K562 (cell line): ENCODE data around the gene NMUR1. TPM values are rescaled to one million over a fixed set of nuclear protein-coding genes. Genes with fewer than 3 reads are reported as not detected.

Source experiments
- ATAC-seq: fragments of 200-7000 bp; cut with Tn5 transposase; 3 replicates; pipeline ENCODE4 v1.9.1; 2020; ENCODE audit warnings: moderate library complexity
- BruUV-seq: library from RNA; stranded (reverse); fragments of 400-500 nt; replicated peaks from 2 replicates; lab custom pipeline; 2021; lab: Mats Ljungman, UMichigan
- CTCF ChIA-PET: fragments of 300-600 bp; formaldehyde crosslinking; extraction: SDS; loops from one replicate; lab custom pipeline; 2021; ENCODE audit warnings: low intra/inter-chr PET ratio; lab: Yijun Ruan, JAX
- POLR2A ChIA-PET: fragments of 300-600, 350-650 bp; sonication (Branson Sonifier 250); formaldehyde crosslinking; extraction: SDS; loops from one replicate; lab custom pipeline; 2021; ENCODE audit warnings: antibody characterized with exemption, inconsistent platforms; lab: Yijun Ruan, JAX
- DNase-seq, 4 experiments: peaks; one replicate each; pipeline versions ENCODE4 v3.0.0 to v3.0.0-alpha.2; 2011 to 2018; ENCODE audit warnings: low spot score in 3 of 4, mixed read lengths in 3 of 4; ENCODE audit errors: extremely low read depth in 1 of 4
- FAIRE-seq: peaks from 2 replicates; lab custom pipeline; 2011; peaks lifted over from hg19 to GRCh38; lab: Jason Lieb, UNC
- H2AFZ ChIP-seq: 2 replicates; pipeline ENCODE4 v1.6.0; 2011; ENCODE audit warnings: low read depth, low read length, control low read depth, inconsistent platforms
- H3K27ac ChIP-seq: fragments of 200-600 bp; 3 replicates; pipeline ENCODE4 v1.8.0; 2011; ENCODE audit warnings: low read depth, mild to moderate bottlenecking, control low read depth, inconsistent platforms, low read length, moderate library complexity, mixed read lengths; ENCODE audit errors: extremely low read depth
- H3K27me3 ChIP-seq, 2 experiments: fragments of 300-600 bp in 1 of 2; 2 replicates in 1 of 2; 3 replicates in 1 of 2; pipeline versions ENCODE4 v1.6.0 to v1.8.0; 2011; ENCODE audit warnings: inconsistent platforms in 2 of 2, low read length in 2 of 2, mild to moderate bottlenecking in 1 of 2, mixed read lengths in 1 of 2, moderate library complexity in 1 of 2; ENCODE audit not compliant: control insufficient read depth in 2 of 2, insufficient read depth in 2 of 2
- H3K36me3 ChIP-seq: fragments of 300-600 bp; 3 replicates; pipeline ENCODE4 v1.8.0; 2011; ENCODE audit warnings: mild to moderate bottlenecking, low read length, inconsistent platforms; ENCODE audit not compliant: control insufficient read depth, insufficient read depth
- H3K4me1 ChIP-seq, 2 experiments: fragments of 200-600 bp in 1 of 2; replicated peaks in 1 of 2; 2 replicates in 1 of 2; 3 replicates in 1 of 2; pipeline versions ENCODE4 v1.5.1 to v1.8.0; 2011; ENCODE audit warnings: inconsistent platforms in 2 of 2, low read length in 2 of 2, mild to moderate bottlenecking in 1 of 2, mixed read lengths in 1 of 2, moderate library complexity in 1 of 2; ENCODE audit not compliant: control insufficient read depth in 2 of 2, insufficient read depth in 2 of 2
- H3K4me2 ChIP-seq: 2 replicates; pipeline ENCODE4 v1.6.1; 2011; ENCODE audit warnings: low read length, control low read depth, inconsistent platforms, mixed read lengths; ENCODE audit not compliant: insufficient read depth
- H3K4me3 ChIP-seq: fragments of 200-600 bp; sonication (generic), shearing (Covaris generic); 2 replicates; pipeline ENCODE4 v1.5.1; 2016; ENCODE audit warnings: control low read depth, inconsistent platforms
- H3K79me2 ChIP-seq: fragments of 200-600 bp; 3 replicates; pipeline ENCODE4 v1.8.0; 2011; ENCODE audit warnings: low read length, inconsistent platforms; ENCODE audit not compliant: control insufficient read depth, insufficient read depth
- H3K9ac ChIP-seq, 2 experiments: 2 replicates each; pipeline versions ENCODE4 v1.6.0 to v1.6.1; 2011; ENCODE audit warnings: low read depth in 2 of 2, low read length in 2 of 2, control low read depth in 1 of 2, inconsistent platforms in 1 of 2, mild to moderate bottlenecking in 1 of 2, mixed read lengths in 1 of 2; ENCODE audit not compliant: insufficient read depth in 1 of 2
- H3K9me1 ChIP-seq: one replicate; pipeline ENCODE4 v1.6.0; 2011; ENCODE audit warnings: inconsistent platforms, mild to moderate bottlenecking, low read length, moderate library complexity; ENCODE audit not compliant: control insufficient read depth, insufficient read depth
- H3K9me3 ChIP-seq: replicated peaks from 2 replicates; pipeline ENCODE4 v1.5.1; 2011; ENCODE audit warnings: low read depth, low read length, inconsistent platforms; ENCODE audit not compliant: control insufficient read depth, insufficient read depth
- H4K20me1 ChIP-seq: replicated peaks from 2 replicates; pipeline ENCODE4 v1.6.1; 2011; ENCODE audit warnings: low read length, inconsistent platforms, mixed read lengths; ENCODE audit not compliant: control insufficient read depth, insufficient read depth
- BDP1 ChIP-seq: IDR thresholded peaks from 3 replicates; pipeline ENCODE4 v1.6.1; 2011; ENCODE audit not compliant: insufficient read length, insufficient read depth
- ETV5 ChIP-seq: sonication (generic); formaldehyde crosslinking; IDR thresholded peaks from 2 replicates; pipeline ENCODE4 v1.4.0; 2020; ENCODE audit warnings: low read depth, mild to moderate bottlenecking, missing genetic modification reagents
- KDM2B ChIP-seq: fragments of 250-450 bp; sonication (Bioruptor Pico); IDR thresholded peaks from 2 replicates; pipeline ENCODE4 v1.8.0; 2021; ENCODE audit warnings: mild to moderate bottlenecking, moderate library complexity
- NR3C1 ChIP-seq: sonication (generic); formaldehyde crosslinking; IDR thresholded peaks from 2 replicates; pipeline ENCODE4 v1.8.1; 2022; ENCODE audit warnings: missing genetic modification reagents
- PCBP1 ChIP-seq: fragments of 200-400 bp; formaldehyde crosslinking; IDR thresholded peaks from 2 replicates; pipeline ENCODE4 v1.6.1; 2018; ENCODE audit warnings: mild to moderate bottlenecking, low read depth, low read length; ENCODE audit not compliant: poor library complexity, severe bottlenecking
- RFX7 ChIP-seq: fragments of 250-450 bp; sonication (Bioruptor Pico); IDR thresholded peaks from 2 replicates; pipeline ENCODE4 v1.5.1; 2021; ENCODE audit warnings: mild to moderate bottlenecking
- SPI1 ChIP-seq: IDR thresholded peaks from 2 replicates; pipeline ENCODE4 v1.6.1; 2011; ENCODE audit warnings: low read depth, low read length, control low read depth, borderline replicate concordance
- TARDBP ChIP-seq: fragments of 450-650 bp; IDR thresholded peaks from 2 replicates; pipeline ENCODE4 v1.6.1; 2016
- ZFX ChIP-seq: sonication (generic); formaldehyde crosslinking; IDR thresholded peaks from 2 replicates; pipeline ENCODE4 v1.8.0; 2022; ENCODE audit warnings: mild to moderate bottlenecking, missing genetic modification reagents, moderate library complexity
- ZNF282 ChIP-seq: sonication (generic); formaldehyde crosslinking; IDR thresholded peaks from 2 replicates; pipeline ENCODE4 v1.8.1; 2023; ENCODE audit warnings: missing genetic modification reagents
- WGBS: fragments of 100-300 bp; shearing (Covaris generic); methylation state at CpG from one replicate; pipeline ENCODE4 v1.1.6; 2016; ENCODE audit warnings: low coverage, mixed read lengths; ENCODE audit not compliant: insufficient coverage; ENCODE audit errors: missing lambda C conversion rate; 5-methylcytosine and 5-hydroxymethylcytosine counted together
- in situ Hi-C: fragments of 300-500 bp; cut with MboI; formaldehyde crosslinking; loops from 4 replicates; pipeline ENCODE4 v1.15.0; 2018; ENCODE audit warnings: inconsistent platforms, mixed read lengths
- intact Hi-C: fragments of 100-400 bp; cut with micrococcal nuclease; formaldehyde crosslinking; loops from 2 replicates; pipeline ENCODE4 v1.14.2; 2022
- polyA plus RNA-seq, 8 experiments: library from polyadenylated mRNA; depleted of rRNA in 4 of 8; stranded (reverse) in 5 of 8; unstranded in 3 of 8; fragments of >200 nt; fragmentation: Nextera tagmentation in 2 of 8; fragmentation: Illumina TruSeq in 1 of 8; extraction: Ambion mirVana in 2 of 8; extraction: Trizol in 1 of 8; gene quantifications; 2 replicates each; pipeline versions ENCODE4 v1.2.1 to v1.2.3, GENCODE V29; 2011 to 2014; ENCODE audit warnings: inconsistent platforms in 1 of 8, missing spikeins in 1 of 8
- total RNA-seq, 7 experiments: library from RNA; depleted of rRNA in 6 of 7; stranded (reverse); fragments of >200 nt in 6 of 7; fragmentation: Illumina TruSeq in 2 of 7; extraction: Trizol in 2 of 7; gene quantifications; 2 replicates each; pipeline versions ENCODE4 v1.2.1 to v1.2.3, GENCODE V29; 2011 to 2021; ENCODE audit warnings: low replicate concordance in 1 of 7
- TF ChIP-seq, protein P1 (sequence below): fragments of 450-650 bp; conservative IDR thresholded peaks from 2 replicates; pipeline ENCODE4 v1.6.1; 2016; ENCODE audit warnings: missing genetic modification characterization, low read depth, mild to moderate bottlenecking, control low read depth, missing compliant biosample characterization
- TF ChIP-seq, protein P2 (sequence below): fragments of 450-650 bp; IDR thresholded peaks from 2 replicates; pipeline ENCODE4 v1.6.1; 2016; ENCODE audit warnings: borderline replicate concordance

The NMUR1 gene
- total and polyA plus RNA-seq, 9 of the 15 experiments (the other 6 are each of a cell fraction or from before 2014, with no cell fraction given): 0.01 to 0.27 (median 0.15) TPM

DNA sequence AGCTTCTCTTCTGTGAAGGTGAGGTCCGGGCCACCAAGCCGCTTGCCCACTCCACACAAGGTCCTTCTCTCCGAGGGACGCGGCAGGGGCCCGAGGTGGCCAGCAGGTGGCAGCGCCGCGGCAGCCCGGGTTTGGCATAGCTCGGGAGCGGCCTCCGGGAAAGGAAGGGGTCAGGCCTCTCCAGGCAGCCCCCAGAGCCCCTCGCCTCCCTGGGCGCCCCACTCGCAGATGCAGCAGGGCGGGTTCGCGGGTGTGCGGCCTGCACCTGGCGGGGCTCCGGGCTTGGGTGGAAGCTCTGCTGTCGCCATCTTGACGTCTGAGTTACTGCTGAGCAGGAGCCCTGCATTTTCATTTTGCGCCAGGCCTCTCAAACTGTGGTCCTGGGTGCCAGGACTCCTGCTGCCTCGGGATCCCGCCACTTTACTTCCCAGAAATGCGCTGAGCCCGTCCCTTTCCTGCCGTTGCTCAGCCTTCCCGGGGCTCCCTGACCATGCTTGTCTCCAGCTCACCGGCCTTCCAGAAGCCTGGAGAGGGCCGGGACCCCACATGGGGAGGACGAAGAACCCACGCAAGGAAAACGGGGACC, 47.3 kb downstream of the NMUR1 start (continued):
- TF ChIP-seq TARDBP (no peak), BDP1 (no peak), ZFX (CRISPR knock-in tag) (peak; percentile 75), RFX7 (CRISPR knock-in tag) (no peak), NR3C1 (no peak), ZNF282 (no peak), SPI1 (no peak)
- TF ChIP-seq, protein P1, sequence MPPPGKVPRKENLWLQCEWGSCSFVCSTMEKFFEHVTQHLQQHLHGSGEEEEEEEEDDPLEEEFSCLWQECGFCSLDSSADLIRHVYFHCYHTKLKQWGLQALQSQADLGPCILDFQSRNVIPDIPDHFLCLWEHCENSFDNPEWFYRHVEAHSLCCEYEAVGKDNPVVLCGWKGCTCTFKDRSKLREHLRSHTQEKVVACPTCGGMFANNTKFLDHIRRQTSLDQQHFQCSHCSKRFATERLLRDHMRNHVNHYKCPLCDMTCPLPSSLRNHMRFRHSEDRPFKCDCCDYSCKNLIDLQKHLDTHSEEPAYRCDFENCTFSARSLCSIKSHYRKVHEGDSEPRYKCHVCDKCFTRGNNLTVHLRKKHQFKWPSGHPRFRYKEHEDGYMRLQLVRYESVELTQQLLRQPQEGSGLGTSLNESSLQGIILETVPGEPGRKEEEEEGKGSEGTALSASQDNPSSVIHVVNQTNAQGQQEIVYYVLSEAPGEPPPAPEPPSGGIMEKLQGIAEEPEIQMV (tag): no peak

DNA sequence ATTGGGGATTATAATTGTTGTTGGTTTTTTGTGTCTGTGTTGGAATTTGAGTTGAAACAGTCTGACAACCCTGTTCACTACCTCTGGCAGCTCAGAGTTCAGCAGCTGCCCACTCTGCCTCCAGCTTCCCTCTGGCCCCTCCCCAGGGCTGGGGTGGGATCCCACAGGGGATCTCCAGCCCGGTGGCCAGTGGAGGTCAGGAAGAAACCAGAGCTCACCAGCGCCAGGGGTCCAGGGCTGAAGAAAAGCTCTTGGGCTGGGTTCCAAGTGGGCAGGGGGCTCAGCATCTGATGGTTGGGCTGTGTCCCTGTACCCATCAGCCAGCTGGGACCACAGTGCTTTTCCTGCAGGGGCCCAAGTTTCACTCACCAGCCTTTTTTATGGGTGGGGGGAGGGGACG, 49.5 kb downstream of the NMUR1 start:
- H3K9ac ChIP-seq: no peak overlapping the region; a peak in 1 of 4 replicates
- intact Hi-C loops: no loop called here
- H3K27ac ChIP-seq: no peak overlapping the region
- H3K4me1 ChIP-seq: peaks cover 0 to 15% of the 10 kb centered on the region in 2 experiments; a peak in 2 of 5 replicates
- no peak overlapping the region for H2AFZ ChIP-seq
- no peak for DNase-seq
- H3K36me3 ChIP-seq: no peaks in the 10 kb centered on the region
- POLR2A ChIA-PET: interaction anchor here (1.0 to 8.3 kb wide), 3 partner anchors 11 to 29 kb away, joined by 3 to 74 read pairs (median 3); partner anchors contain the start of gene NCL
- 83% methylated on average over 1 of the region's 3 CpGs for WGBS
- H4K20me1 ChIP-seq: no peaks in the 10 kb centered on the region
- BruUV-seq: no TSS peak
- H3K4me3 ChIP-seq: no peak overlapping the region
- no peak for TF ChIP-seq PCBP1
- TF ChIP-seq SPI1: no peak
- TF ChIP-seq ETV5 (CRISPR knock-in tag): no peak
- no peak for TF ChIP-seq ZFX (CRISPR knock-in tag)
- no peak for TF ChIP-seq KDM2B (CRISPR knock-in tag)
- TF ChIP-seq, protein P2, sequence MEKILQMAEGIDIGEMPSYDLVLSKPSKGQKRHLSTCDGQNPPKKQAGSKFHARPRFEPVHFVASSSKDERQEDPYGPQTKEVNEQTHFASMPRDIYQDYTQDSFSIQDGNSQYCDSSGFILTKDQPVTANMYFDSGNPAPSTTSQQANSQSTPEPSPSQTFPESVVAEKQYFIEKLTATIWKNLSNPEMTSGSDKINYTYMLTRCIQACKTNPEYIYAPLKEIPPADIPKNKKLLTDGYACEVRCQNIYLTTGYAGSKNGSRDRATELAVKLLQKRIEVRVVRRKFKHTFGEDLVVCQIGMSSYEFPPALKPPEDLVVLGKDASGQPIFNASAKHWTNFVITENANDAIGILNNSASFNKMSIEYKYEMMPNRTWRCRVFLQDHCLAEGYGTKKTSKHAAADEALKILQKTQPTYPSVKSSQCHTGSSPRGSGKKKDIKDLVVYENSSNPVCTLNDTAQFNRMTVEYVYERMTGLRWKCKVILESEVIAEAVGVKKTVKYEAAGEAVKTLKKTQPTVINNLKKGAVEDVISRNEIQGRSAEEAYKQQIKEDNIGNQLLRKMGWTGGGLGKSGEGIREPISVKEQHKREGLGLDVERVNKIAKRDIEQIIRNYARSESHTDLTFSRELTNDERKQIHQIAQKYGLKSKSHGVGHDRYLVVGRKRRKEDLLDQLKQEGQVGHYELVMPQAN: no peak
- no peaks in the 10 kb centered on the region for H3K27me3 ChIP-seq
- H3K9me3 ChIP-seq: no peaks in the 10 kb centered on the region
- CTCF ChIA-PET: interaction anchor here (0.7 kb wide), 1 partner anchor 47 kb away, joined by 3 read pairs; no protein-coding TSS in a partner anchor
- no peak overlapping the region for H3K4me2 ChIP-seq
- no peak for FAIRE-seq
- no peaks in the 10 kb centered on the region for H3K9me1 ChIP-seq
- H3K79me2 ChIP-seq: no peaks in the 10 kb centered on the region
- in situ Hi-C loops: no loop called here
- ATAC-seq: no peak
